ENCODE data around the gene NEK1. TPM values are rescaled to one million over a fixed set of nuclear protein-coding genes. Genes with fewer than 3 reads are reported as not detected.
"Not testable (repeated sequence)": the region's sequence is repeated elsewhere in the genome, so short reads cannot be mapped to it uniquely, and the experiment has no call there.

Gene NEK1
- total RNA-seq, 4 donors from 2014 or later: 10.2 to 15.8 (median 12.9) TPM

DNA sequence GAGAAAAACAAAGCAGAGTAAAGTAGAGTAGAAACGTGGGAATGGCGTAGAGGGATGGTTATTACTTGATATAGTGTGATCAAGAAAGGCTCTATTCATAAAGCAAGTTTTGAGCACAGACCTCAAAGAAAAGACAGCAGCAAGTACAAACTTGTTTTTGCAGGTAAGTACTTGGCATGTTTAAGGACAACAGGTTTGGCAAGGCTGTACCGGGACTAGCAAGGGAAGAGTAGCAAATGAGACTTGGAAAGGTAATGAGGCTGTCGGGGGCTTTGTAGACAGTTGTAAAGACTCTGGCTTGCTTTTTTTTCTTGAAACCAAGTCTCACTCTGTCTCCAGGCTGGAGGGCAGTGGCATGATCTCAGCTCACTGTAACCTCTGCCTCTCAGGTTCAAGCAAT, 40.9 kb downstream of the NEK1 start:
- intact Hi-C loops (cut with DNase I): no loop called here
- 93% methylated on average over 4 of the region's 4 CpGs for WGBS
- Histone ChIP-seq H3K9me3 (no peaks in the 10 kb centered on the region), H3K4me3 (no peak overlapping the region), H3K27ac (replicated peaks in 1 of 4) (no peak overlapping the region), H3K27me3 (no peaks in the 10 kb centered on the region), H3K36me3 (peaks cover 8 to 51% (median 36%) of the 10 kb centered on the region in 4 donors), H3K4me1 (peaks cover 0 to 2% (median 0%) of the 10 kb centered on the region in 4 donors)
- no peak for DNase-seq (ENCODE audit: extremely low spot score)
- TF ChIP-seq, protein P1, sequence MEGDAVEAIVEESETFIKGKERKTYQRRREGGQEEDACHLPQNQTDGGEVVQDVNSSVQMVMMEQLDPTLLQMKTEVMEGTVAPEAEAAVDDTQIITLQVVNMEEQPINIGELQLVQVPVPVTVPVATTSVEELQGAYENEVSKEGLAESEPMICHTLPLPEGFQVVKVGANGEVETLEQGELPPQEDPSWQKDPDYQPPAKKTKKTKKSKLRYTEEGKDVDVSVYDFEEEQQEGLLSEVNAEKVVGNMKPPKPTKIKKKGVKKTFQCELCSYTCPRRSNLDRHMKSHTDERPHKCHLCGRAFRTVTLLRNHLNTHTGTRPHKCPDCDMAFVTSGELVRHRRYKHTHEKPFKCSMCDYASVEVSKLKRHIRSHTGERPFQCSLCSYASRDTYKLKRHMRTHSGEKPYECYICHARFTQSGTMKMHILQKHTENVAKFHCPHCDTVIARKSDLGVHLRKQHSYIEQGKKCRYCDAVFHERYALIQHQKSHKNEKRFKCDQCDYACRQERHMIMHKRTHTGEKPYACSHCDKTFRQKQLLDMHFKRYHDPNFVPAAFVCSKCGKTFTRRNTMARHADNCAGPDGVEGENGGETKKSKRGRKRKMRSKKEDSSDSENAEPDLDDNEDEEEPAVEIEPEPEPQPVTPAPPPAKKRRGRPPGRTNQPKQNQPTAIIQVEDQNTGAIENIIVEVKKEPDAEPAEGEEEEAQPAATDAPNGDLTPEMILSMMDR (IDR thresholded peaks at IDR 0.05): no peak
- TF ChIP-seq POLR2A (IDR thresholded peaks at IDR 0.05; ENCODE audit: low read depth): no peak
- TF ChIP-seq POLR2AphosphoS5 (IDR thresholded peaks at IDR 0.05): no peak
- no peak for TF ChIP-seq EP300 (IDR thresholded peaks at IDR 0.05)

DNA sequence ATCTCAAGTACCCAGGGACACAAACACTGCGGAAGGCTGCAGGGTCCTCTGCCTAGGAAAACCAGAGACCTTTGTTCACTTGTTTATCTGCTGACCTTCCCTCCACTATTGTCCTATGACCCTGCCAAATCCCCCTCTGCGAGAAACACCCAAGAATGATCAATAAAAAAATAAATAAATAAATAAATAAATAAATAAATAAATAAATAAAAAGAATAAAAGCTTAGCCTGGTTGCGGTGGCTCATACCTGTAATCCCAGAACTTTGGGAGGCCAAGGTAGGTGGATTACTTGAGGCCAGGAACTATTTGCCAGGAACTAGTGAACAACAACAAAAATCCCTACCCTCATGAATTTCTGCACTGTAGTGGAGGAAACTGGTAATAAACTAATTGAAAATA, 41.4 kb downstream of the NEK1 start:
- H3K9me3 ChIP-seq; intact Hi-C loops (cut with DNase I); DNase-seq (ENCODE audit: extremely low spot score); H3K4me3 ChIP-seq; H3K27ac ChIP-seq (replicated peaks in 1 of 4); H3K4me1 ChIP-seq; H3K27me3 ChIP-seq: not testable (repeated sequence)
- H3K36me3 ChIP-seq: peaks cover 7 to 47% (median 34%) of the 10 kb centered on the region in 4 donors
- WGBS: 90% methylated on average over 1 of the region's 3 CpGs

DNA sequence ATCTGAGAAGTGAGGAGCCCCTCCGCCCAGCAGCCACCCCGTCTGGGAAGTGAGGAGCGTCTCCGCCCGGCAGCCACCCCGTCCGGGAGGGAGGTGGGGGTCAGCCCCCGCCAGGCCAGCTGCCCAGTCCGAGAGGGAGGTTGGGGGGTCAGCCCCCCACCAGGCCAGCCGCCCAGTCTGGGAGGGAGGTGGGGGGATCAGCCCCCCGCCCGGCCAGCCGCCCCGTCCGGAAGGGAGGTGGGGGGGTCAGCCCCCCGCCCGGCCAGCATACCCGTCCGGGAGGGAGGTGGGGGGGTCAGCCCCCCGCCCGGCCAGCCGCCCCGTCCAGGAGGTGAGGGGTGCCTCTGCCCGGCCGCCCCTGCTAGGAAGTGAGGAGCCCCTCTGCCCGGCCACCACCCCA, 42.1 kb downstream of the NEK1 start:
- WGBS: 100% methylated on average over 7 of the region's 26 CpGs
- H3K4me3 ChIP-seq; H3K4me1 ChIP-seq; DNase-seq (ENCODE audit: extremely low spot score); intact Hi-C loops (cut with DNase I); H3K9me3 ChIP-seq; H3K27ac ChIP-seq (replicated peaks in 1 of 4); H3K27me3 ChIP-seq: not testable (repeated sequence)
- peaks cover 0 to 40% (median 27%) of the 10 kb centered on the region in 4 donors for H3K36me3 ChIP-seq

DNA sequence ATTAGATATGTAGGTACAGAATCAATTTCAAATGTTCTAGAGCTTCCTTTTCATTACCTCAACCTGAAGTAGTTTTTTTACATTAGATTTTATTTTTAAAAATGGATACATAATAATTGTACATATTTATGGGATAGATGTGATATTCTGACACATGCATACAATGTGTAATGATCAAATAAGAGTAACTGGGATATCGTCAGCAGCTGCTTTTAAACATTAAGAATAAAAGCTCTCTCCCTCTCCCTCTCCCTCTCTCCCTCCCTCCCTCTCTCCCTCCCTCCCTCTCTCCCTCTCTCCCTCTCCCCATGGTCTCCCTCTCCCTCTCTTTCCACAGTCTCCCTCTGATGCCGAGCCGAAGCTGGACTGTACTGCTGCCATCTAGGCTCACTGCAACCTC, 43.2 kb downstream of the NEK1 start:
- H3K4me1 ChIP-seq; DNase-seq (ENCODE audit: extremely low spot score); H3K9me3 ChIP-seq; H3K27me3 ChIP-seq; H3K4me3 ChIP-seq; intact Hi-C loops (cut with DNase I); H3K27ac ChIP-seq (replicated peaks in 1 of 4): not testable (repeated sequence)
- H3K36me3 ChIP-seq: peaks cover 0 to 29% (median 20%) of the 10 kb centered on the region in 4 donors
- 92% methylated on average over 3 of the region's 3 CpGs for WGBS

DNA sequence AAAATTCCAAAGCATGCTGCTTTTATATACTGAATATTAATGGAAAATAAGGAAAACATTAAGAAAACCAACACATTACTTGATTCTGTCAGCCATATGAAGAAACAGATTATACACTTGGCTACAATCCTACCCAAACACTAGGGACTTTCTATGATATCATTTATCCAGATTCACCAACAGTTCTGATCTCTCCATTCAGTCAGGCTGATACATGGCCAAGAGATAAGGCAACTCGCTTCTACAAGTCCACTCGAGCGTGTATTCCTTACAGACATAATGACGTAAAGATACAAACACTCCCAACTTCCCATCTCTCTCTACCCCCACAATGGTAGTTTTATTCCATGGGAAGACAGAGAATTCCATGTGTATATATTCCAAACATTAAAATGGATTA, 44.5 kb downstream of the NEK1 start:
- no peak for DNase-seq (ENCODE audit: extremely low spot score)
- no peaks in the 10 kb centered on the region for H3K9me3 ChIP-seq
- H3K36me3 ChIP-seq: peaks cover 0 to 16% (median 12%) of the 10 kb centered on the region in 4 donors
- H3K4me3 ChIP-seq: no peak overlapping the region
- intact Hi-C loops (cut with DNase I): no loop called here
- no peaks in the 10 kb centered on the region for H3K27me3 ChIP-seq
- no peak overlapping the region for H3K27ac ChIP-seq (replicated peaks in 1 of 4)
- H3K4me1 ChIP-seq: peaks cover 0 to 8% (median 4%) of the 10 kb centered on the region in 4 donors
- WGBS: 80% methylated on average over 4 of the region's 4 CpGs
- no peak for TF ChIP-seq POLR2AphosphoS5 (IDR thresholded peaks at IDR 0.05)
- TF ChIP-seq POLR2A (IDR thresholded peaks at IDR 0.05; ENCODE audit: low read depth): no peak
- no peak for TF ChIP-seq EP300 (IDR thresholded peaks at IDR 0.05)
- TF ChIP-seq, protein P1 (IDR thresholded peaks at IDR 0.05): no peak

DNA sequence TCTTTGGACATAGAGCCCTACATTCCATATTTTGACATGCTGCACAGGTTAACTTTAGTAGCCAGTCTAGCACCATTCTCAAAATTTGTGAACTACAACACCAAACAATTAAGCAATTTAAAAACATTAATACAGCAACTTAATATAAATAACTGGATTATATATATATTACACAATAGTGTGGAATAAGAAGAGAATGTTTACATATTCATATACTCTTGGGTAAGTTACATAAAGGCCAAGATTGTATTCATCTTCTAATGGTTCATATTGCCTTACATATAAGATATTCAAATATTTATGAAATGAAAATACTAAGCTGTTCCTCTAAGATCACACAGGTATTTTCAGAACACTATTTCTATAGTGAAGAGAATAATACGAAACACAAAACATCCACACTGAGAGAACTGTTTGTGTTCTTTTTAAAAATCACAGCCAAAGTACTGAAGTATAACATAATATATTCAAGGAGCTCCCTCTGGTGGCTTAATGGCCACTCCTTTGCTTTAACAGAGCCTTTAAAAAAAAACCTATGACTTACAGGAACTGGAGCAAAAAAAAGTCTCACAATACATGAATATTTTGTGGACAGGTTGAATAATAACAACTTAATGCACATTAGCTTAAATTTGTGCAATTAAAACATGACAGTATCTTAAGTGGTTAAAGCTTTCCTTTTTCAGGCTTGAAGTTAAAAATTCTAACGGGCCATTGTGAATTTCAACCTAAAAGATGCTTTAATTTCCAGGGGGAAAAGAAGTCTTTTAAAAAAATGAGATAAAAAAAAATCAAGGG, 46.2 kb downstream of the NEK1 start:
- DNase-seq (ENCODE audit: extremely low spot score): no peak
- 53% methylated on average over 2 of the region's 2 CpGs for WGBS
- Histone ChIP-seq H3K27me3 (no peaks in the 10 kb centered on the region), H3K4me3 (no peak overlapping the region), H3K4me1 (peaks cover 0 to 8% (median 4%) of the 10 kb centered on the region in 4 donors), H3K9me3 (no peaks in the 10 kb centered on the region), H3K36me3 (peaks cover 0 to 6% (median 3%) of the 10 kb centered on the region in 4 donors), H3K27ac (replicated peaks in 1 of 4) (no peak overlapping the region)
- TF ChIP-seq, protein P1 (IDR thresholded peaks at IDR 0.05): peak; percentile 59 to 78 (median 60)
- no peak for TF ChIP-seq POLR2AphosphoS5 (IDR thresholded peaks at IDR 0.05)
- intact Hi-C loops (cut with DNase I): no loop called here
